GM12865 (cell line): ENCODE results near the gene CGB5.

Experiments used
- DNase-seq: peaks from one replicate; pipeline ENCODE4 v3.0.0; 2010; ENCODE audit warnings: low read depth
- H3K4me3 ChIP-seq: 2 replicates; pipeline ENCODE4 v1.5.1; 2011; ENCODE audit warnings: mild to moderate bottlenecking, low read depth, low read length, control low read depth
- TF ChIP-seq, protein P1 (sequence below): IDR thresholded peaks from 2 replicates; pipeline ENCODE4 v1.5.1; 2011; ENCODE audit warnings: low read length, control low read depth, low read depth, inconsistent platforms; ENCODE audit not compliant: insufficient read depth; ENCODE audit errors: missing control alignments

CGB5 gene

DNA sequence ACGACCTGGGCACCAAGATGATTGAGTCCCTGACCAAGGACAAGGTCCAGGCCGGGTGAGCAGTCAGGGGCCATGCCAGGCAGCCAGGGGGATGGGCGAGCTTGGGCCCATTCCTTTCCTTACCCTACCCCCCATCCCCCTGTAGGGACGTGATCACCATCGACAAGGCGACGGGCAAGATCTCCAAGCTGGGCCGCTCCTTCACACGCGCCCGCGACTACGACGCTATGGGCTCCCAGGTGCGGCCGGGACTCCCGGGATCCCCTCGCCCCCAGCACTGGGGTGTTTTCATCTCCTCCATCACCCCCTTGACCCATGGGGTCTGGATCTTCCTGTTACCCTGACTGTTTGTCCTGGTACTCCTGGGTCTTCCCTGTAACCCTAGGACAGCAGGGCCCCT lies 33.8 kb upstream of the CGB5 start:
- TF ChIP-seq, protein P1, sequence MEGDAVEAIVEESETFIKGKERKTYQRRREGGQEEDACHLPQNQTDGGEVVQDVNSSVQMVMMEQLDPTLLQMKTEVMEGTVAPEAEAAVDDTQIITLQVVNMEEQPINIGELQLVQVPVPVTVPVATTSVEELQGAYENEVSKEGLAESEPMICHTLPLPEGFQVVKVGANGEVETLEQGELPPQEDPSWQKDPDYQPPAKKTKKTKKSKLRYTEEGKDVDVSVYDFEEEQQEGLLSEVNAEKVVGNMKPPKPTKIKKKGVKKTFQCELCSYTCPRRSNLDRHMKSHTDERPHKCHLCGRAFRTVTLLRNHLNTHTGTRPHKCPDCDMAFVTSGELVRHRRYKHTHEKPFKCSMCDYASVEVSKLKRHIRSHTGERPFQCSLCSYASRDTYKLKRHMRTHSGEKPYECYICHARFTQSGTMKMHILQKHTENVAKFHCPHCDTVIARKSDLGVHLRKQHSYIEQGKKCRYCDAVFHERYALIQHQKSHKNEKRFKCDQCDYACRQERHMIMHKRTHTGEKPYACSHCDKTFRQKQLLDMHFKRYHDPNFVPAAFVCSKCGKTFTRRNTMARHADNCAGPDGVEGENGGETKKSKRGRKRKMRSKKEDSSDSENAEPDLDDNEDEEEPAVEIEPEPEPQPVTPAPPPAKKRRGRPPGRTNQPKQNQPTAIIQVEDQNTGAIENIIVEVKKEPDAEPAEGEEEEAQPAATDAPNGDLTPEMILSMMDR = no peak
- DNase-seq = no peak
- no peak overlapping the region for H3K4me3 ChIP-seq

DNA sequence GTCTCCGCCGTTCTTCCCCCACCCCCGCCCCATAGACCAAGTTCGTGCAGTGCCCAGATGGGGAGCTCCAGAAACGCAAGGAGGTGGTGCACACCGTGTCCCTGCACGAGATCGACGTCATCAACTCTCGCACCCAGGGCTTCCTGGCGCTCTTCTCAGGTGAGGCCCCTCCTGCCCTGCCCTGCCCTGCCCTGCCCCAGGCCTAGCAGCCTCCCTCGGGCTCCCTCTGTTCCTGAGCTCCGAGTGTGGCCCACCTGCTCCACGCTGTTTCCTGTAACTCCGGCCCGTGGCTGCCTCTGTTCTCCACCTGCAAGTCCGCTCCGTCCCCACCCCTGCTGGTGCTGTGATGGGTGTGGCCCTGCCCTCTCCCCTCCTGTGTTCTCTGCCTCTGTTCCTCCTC lies 33.2 kb upstream of the CGB5 start:
- no peak overlapping the region for H3K4me3 ChIP-seq
- DNase-seq = no peak
- TF ChIP-seq, protein P1 = no peak

DNA sequence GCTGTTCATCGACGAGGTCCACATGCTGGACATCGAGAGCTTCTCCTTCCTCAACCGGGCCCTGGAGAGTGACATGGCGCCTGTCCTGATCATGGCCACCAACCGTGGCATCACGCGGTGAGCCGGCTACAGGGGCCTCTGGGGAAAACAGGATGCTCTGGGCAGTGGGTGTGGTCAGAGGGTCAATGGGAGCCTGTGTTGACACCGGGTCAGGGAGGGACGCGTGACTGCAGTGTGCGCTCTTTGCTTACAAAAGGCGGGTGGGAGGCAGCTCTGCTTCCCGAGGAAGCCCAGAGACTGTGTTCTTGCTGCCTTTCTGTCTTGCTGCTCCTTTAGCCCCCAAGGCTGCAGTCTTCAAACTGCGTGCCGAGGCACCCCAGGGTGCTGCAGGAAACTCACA lies 32.5 kb upstream of the CGB5 start:
- H3K4me3 ChIP-seq = no peak overlapping the region
- TF ChIP-seq, protein P1 = no peak
- no peak for DNase-seq

DNA sequence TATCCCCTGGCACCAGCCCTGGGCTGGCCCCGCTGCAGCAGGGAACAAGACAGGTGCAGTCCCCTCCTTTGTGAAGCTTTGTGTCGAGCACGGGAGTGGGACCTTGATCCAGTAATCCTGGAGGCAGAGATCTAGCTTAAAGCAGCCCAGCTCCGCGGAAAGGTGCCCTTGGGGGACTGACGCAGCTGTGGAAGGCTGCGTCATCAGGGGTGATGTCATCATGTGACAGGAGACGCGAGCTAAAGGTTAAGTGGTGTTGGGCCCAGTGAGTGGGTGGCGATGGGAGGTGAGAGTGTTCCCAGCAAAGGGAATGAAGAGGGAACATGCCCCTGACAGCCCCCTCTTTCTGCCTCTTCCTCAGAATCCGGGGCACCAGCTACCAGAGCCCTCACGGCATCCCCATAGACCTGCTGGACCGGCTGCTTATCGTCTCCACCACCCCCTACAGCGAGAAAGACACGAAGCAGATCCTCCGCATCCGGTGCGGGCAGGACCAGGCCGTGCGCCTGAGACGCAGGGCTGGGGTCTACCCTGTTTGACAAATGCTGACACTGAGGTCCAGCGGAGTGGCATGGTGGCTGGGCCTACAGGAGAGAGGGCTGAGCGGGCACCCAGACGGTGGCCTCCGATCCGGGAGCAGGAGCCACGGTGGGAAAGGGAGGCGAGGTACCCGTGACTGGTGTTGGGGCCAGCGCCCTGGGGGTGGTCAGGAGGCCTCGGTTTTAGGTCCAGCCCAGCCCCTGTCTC lies 29.4 kb upstream of the CGB5 start:
- TF ChIP-seq, protein P1 = no peak
- no peak overlapping the region for H3K4me3 ChIP-seq
- no peak for DNase-seq

DNA sequence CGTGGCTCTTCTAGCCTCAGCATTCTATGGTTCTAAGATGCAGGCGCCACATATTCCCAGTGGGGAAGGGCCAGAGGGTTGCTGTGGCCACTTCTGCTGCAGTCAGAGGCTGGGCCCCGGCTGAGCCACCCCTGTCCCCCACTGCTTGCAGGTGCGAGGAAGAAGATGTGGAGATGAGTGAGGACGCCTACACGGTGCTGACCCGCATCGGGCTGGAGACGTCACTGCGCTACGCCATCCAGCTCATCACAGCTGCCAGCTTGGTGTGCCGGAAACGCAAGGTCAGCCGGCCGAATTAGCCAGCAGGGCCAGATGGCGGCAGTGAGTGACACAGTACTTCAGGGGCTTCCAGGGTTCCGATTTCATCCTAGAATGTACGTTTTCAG lies 28.8 kb upstream of the CGB5 start:
- no peak overlapping the region for H3K4me3 ChIP-seq
- no peak for DNase-seq
- TF ChIP-seq, protein P1 = no peak

DNA sequence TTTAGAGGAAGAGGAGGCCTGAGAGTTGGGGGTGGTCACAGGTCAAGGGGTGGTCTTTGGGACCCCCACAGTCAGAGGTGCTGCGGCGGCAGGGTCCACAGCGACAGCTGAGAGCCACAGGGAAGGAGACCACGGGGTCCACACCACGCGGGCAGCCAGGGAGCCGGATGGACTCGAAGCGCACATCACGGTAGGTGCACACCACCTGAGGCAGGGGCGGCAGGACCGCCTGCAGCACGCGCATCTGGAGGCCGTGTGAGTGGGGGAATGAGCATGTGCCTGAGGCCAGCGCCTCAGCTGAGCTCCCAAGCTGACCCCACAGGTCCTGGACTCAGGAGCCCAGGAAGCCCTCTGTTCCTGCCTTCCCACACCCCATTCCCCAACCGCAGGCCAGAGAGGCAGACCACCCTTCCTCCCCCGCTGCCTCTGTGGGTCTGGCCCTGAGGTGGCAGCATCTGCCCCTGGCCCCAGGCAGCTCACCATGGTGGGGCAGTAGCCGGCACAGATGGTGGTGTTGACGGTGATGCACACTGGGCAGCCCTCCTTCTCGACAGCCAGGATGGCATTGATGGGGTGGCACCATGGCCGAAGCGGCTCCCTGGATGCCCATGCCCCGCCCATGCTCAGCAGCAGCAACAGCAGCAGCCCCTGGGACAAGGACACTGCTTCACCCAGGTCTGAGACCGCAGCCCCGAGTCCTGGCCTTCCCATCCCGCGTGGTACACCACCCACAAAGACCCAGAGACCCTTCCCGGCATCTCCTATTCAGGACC lies 27.4 kb upstream of the CGB5 start:
- DNase-seq = no peak
- TF ChIP-seq, protein P1 = no peak
- no peak overlapping the region for H3K4me3 ChIP-seq
